Keratinocyte (primary cell): ENCODE measurements around the gene GALNT9.

Source experiments
- CTCF ChIP-seq, 3 experiments: IDR thresholded peaks in 1 of 3; conservative IDR thresholded peaks in 1 of 3; optimal IDR thresholded peaks in 1 of 3; 2 replicates in 2 of 3; 3 replicates in 1 of 3; pipeline versions ENCODE3 to v1.5.1; 2011; ENCODE audit warnings: low read length in 3 of 3, mild to moderate bottlenecking in 3 of 3, moderate library complexity in 2 of 3, control low read depth in 1 of 3, inconsistent platforms in 1 of 3; ENCODE audit not compliant: insufficient read depth in 2 of 3; ENCODE audit errors: extremely low read depth in 1 of 3
- EZH2 ChIP-seq: IDR thresholded peaks from one replicate; pipeline ENCODE4 v1.6.1; 2012; ENCODE audit warnings: inconsistent platforms, mild to moderate bottlenecking, low read length, moderate library complexity

- TF ChIP-seq CTCF (optimal IDR thresholded peaks at IDR 0.05 in 1 of 3, IDR thresholded peaks at IDR 0.05 in 1 of 3, conservative IDR thresholded peaks at IDR 0.05 in 1 of 3; ENCODE audit: extremely low read depth in 1 of 3, insufficient read depth in 2 of 3, low read length in 3 of 3): no peak
- TF ChIP-seq EZH2: no peak
Measured at GRCh38 chr12:132158677-132159554, 170.5 kb downstream of the GALNT9 start.
